ENCODE results near the gene GPR87.

GPR87 gene

DNA sequence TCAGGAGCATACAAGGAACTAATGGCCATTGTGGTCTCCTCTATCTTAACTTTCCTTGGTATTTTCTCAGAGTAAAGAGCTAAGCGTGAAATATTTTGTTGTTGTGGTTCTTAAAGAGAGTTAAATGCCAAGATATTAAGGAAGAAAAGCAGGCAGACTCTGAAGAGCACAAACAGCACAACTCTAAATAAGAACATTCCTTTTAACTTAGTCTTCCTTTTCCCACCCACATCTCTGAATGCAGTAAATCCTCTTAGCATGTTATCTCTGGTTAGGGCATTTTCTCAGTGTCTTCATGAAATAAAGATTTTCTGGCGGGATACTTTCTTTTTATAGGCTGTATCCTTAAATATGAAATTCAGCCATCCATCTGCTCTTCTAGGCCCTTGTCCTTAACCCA is 1.5 kb downstream of the GPR87 start:
- no peak for DNase-seq

DNA sequence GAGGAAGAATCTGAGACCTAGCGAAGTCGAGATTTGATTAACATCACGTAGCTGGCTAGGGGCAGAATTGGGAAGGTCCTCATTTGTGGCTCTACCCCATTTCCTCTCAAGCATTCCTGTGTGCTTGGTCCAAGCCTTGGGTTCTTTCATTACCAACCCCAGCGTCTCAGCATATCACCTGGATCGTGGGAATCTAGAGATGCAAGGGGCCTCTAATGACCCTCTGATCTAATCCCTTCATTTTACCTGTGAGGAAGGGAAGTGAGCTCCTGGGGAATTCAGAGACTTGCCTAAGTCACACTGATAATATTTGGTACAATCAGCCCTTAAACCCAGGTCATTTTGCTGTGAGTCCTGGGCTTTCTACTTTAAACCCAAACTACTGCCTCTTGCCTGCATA is 2.0 kb downstream of the GPR87 start:
- no peak for DNase-seq

DNA sequence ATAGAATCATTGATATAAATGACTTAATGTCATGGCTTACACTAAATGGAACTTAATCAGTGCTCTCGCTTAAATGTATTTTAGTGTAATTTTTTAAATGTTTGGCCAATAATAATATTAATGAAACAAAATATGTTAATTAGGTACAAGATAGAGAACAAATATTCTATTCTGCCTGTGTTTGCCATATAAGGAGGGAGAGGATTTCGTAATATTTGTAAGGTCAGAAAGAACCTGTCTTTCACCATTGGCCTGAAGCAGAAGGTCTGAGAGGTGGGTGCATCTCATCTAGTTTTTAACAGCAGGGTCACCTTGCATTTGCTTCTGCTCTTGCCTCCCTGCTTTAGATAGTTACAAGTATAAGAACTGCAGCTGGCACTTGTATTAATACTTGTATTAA is 2.5 kb downstream of the GPR87 start:
- DNase-seq = no peak

DNA sequence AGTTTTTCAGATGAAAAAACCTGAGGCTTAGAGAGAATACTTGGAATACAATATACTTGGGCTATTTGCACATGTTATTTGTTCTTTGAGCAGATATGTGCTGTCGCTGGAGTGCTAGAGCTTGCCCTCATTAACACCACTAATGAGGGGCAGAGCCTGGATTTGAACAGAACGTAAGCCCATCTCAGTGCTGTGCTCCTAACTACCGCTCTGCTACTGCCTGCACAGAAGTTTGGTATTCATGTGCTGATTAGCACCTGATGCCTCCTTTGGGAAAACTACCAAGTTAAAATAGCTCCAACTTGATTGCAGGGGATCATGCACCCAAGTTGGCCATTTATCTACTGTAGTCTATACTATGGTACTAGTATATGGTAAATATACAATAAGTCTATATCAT is 3.6 kb downstream of the GPR87 start:
- no peak for DNase-seq

DNA sequence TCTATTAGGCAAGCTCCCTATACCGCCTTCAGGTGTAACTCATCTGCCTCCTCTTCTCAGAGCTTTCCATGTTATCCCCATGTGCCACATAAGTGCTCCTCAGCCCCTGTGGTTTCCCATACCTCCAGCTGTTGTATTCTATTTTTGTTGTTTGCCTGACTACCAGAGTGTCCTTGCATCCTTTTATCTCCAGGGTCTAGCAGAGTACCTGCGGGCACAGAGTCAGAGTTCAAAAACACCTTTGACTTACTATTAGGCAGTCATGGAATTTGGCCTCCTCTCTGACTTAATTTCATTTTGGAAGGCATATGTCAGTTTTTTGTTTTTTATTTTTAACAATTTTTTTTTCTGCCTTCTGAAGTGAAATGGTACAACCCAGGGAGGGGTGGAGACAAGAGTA is 7.1 kb downstream of the GPR87 start:
- DNase-seq = no peak

DNA sequence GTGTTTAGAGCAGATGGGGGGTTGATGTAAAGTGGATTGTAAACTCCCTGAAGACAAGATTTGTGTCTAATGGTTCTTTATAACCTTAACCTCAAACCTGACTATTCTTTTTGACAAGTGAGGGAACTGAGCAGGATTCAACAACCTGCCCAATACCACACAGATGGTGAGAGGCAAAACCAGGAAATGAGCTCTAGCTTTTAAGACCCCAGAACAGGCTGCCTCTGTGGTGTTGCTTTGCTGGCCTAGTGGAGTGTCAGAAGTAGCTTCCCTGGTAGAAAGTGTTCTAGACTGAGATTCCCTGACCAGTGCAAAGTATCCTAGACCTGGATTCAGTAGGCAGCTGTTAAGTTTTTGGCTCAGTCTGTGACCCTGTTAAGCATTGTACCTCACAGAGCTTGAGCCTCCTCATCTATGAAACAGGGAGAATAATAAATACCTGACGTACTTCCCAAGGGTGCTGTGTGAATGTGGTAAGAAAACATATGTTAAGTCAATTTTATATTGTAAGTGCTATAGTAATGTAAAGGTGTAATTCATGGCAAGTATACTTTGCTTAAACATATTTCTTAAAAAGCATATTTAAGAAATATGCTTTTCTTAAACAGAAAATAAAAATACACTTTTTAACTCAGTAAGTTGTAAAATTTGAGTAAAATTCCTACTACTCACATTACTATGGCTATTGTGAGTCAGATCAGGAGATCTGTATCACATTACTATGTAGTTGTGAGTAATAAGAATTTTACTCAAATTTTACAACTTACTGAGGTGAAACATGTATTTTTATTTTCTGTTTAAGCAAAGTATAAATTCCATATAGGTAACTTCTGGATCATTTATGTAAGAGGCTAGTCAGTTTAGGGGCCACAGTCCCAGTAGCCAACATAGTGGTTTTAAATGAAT is 8.8 kb downstream of the GPR87 start:
- no peak for DNase-seq

DNA sequence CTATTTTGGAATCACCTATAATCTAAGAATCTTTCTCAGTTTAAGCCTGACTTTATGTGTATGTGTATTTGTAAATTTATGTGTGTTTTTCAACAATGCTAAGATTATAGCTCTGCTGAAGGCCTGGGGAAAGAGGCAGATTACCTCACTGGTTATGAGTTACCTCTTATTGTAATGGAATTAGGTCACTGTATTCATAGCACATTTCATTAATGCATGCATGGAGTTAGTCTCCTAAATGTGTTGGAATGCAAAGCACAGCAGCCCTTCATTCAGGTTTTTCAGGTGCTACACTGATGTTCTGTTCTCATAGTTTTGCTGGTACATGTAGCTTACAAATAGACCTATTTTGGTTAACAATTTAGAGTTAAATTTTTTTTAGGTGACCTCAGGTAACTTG is 9.5 kb downstream of the GPR87 start:
- DNase-seq = no peak

DNA sequence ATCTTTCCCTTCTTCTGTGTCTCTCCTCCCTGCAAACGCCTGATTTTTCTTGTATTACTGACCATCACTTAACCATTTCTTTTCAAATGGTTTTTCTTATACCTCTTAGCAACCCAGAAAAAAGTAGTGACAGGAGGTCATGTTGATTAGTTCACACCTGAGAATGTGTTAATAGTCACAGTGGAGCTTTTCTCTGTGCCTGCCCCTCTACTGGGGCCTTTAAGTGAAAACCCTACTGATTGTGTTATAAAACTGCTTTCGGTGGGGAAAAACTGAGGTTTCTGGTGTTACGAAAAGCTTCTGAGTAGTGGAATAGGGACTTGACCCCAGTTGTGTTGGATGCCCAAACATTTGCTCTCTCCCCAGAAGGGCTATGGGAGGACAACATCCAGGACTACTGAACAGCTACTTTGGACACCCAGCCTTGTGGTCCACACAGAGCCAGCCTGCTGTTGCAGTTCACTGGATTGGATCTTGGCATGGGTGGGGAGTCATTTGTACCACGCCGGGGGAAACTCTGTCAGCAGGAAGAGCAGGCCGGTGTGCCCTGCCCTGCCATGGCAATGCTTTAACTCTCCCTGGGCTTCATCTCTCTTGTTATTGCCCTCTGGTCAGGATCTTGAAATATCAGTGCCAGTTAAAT is 10.3 kb downstream of the GPR87 start:
- no peak for DNase-seq

DNA sequence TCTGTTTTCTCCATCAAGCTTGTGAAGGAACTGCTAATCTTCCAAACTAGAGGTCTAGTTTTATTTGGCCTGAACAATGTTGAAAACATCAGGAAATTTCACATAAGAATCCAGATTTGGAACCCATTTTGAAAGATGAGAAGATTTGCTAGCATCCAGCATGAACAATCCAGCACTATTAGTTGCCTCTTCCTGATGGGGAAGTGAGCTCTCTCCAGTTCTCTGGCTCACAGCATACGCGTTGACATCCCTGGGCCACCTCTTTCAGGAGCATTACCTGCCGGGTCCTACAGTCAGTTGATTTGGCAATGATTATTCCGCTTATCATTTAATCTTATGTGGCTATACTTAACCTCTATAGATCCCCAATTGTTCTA is 10.9 kb downstream of the GPR87 start:
- DNase-seq = no peak

DNA sequence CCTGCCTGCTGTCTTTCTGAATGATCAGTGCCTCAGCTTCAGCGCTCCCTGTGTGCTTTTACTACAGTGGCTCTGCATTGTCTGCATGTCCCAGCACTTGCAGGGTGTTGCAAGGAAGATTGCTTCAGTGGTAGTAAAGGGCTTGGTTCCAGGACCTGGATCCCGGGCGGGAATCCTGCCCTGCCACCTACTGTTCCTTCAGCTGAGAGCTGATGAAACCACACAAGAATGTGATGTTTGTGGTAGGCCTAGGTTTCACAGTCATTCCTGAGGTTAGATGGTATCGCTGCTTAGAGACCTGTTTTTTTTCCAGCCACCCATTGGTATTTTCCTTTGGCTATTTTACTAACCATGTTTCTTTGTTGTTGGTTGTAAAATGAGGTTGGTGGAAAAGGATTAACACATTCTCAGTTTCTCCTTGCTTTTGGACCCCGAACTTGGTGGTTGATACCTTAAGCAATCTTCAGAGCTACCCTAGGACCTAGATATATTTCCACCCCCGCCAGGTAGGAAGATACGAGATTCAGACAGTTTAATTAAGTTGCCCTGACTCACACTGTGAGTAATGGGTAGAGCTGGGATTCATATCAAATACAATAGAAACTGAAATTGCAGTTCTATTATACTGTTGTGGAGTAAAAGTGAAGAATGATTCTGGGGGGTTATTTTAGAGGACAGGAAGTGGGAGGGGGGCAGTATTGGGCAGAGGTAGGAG is 11.4 kb downstream of the GPR87 start:
- DNase-seq = no peak

DNA sequence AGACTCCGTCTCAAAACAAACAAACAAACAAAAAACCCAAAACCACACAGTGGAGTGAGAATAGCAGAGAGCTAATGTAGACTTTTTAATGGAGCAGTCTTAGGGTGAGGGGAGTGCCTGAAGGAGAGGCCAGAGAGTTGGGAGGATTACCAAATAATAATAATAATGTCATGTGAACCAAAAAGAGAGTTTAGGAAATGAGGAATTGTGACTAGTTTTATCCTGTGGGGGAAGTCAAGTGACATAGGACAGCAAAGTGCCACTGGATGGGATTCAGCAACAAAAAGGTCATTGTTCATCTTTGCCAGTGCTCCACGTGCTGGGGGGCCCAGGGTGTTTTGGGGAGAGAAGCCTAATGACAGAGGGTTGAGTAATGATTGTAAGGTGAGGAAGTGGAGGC is 12.9 kb downstream of the GPR87 start:
- no peak for DNase-seq

DNA sequence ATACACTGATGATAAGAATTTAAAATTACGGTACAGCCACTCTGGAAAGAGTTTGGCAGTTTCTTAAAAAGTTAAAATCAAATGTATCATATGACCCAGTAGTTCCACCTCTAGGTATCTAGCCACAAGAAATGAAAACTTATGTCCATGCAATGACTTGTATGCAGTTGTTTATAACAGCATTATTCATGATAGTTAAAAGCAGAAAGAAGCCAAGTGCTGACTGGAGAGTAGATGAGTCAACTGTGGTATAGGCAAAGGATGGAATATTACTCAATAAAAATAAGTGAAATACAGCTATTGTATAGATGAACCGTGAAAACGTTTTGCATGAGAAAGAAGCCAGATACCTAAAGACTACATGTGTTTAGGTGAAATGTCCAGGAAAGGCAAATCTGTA is 14.8 kb downstream of the GPR87 start:
- DNase-seq = no peak

DNA sequence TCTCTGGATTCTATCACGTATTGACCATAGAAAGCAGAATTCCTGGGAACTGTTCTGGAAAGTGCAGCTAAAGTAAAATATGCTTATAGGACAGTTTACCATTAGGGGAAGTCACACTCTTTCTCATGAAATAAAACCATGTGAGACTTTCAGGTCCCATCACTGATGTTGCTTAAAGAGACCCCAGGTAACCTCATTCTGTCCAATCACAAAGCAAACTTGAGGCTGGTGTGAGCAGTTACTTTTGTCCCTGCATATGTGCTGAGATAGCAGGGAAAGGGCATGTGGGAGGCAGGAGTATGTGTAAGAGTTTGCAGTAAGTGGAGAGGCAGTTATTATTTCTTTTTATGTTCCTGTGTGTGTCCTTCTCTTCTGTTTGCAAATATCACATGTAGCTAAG is 16.1 kb downstream of the GPR87 start:
- DNase-seq = no peak

DNA sequence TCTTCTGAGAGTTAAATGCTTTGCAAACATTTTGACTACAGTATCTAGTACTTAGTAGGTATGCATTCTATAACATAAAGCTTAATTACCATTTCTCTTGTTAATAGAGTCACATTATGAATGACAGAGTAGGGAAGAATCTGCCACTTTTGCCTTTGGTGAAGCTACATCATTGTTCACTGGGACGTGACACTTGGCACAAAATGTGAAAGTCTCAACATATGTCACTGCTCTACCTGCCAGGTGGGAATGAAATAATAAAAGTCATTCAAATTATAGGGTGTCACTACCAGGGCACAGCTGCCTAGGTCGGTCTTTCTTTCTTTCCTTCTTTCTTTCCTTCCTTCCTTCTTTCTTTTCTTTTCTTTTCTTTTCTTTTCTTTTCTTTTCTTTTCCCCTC is 17.6 kb downstream of the GPR87 start:
- DNase-seq = no peak

DNA sequence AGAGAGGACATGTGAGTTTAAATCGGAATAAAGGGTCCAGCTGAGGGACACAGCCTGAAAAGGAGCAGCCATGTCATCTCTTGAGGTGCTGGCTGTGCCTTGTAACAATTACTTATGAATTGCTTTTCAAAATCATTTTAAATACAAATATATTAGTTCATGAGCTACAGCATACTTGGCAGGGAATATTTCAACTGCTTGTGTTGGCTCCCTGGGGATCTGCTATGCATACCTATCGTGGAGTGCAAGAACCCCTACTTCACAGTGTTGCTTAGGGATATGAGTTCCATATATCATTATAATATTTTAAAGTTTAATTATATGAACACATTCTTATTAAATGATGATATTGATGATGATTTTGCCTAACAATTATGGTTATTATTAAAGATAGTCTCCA is 19.2 kb downstream of the GPR87 start:
- no peak for DNase-seq

DNA sequence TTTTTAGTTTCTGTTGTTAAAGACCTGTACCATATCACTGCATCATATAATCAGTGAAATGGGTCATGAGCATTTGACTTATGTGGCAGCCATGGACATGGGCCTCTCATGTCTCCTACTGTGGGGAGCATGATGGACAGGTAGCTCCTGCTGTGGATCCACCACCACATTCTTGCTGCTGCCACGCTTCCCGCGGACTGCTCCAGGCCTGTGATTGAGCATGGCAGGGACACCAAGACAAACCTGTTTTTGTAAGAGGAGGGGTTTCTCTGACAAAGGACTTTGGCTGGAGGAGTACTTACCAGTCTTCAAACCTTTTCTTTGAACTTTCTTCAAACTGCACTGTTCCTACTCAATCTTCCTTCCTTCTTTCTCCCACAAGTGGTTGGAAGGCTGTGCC is 20.4 kb downstream of the GPR87 start:
- no peak for DNase-seq

DNA sequence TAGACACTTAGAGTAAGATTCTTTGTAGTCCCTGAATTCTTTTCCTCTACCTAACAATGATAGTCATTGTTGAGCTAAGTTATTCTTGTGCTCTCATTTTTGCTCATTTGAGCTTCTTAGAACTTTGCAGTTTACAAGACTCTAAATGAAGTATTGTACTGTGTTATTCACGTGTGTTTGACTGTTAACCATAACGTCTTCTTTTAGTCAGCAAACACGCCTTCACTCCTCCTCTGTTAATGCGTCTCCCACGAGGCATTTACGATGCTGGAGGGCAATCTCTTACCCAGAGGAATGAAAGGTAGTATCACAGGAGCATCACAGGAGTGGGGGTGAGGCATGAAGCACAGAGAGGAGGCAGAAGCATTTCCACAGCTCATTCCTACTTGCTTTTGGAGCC is 23.5 kb downstream of the GPR87 start:
- no peak for DNase-seq

DNA sequence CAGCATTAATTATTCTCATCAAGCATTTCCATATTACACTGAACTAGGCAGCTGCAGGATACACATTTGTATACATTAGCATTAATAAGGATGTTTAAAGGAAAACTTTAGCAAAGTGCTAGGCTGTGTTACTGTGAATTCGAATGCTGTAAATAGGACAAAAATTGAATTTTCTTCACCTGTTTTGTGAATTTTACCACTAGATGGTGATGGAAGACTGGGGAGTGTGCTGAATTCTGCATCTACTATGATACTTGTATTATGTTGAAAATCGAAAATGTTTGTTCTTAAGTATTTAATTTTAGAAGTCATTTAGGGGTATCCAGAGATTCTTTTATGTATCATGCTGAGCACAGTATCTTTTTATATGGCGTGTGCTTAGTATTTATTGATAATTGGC is 25.9 kb downstream of the GPR87 start:
- peak; percentile 3 for DNase-seq

DNA sequence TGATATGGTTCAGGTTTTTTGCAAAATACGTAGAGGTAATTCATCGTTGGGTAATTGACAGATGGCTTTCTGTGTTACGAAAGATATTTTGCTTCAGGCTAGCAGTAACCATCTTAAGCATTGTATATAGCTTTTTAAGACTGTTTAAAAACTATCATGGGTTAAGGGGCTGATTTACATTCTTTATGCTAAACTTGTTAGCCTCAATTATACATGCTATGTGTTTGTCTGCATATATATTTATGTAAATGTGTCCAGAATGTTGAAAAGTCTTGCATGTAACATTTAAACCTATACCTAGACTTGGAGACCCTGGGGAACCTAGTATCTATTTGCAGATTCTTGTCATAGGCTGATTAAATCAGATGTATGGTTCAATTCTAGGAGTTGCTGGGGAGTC is 27.2 kb downstream of the GPR87 start:
- no peak for DNase-seq

DNA sequence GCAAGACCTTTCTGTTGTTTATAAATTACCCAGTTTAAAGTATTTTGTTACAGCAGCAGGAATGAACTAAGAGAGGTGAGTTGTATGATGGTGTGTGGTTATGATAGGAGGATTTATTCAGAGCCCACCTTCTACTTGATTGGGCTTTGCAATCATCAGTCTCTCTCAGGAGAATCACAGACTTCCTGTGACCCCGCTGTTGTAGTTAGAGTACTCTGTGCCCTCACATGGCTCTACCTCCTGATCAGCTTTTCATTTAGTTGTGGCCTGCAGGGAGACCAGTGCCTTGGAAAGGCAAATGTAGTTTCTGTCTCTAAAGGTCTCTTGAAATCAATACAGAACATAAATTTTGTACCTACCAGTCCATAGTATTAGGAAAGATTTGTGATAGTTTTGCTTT is 30.7 kb downstream of the GPR87 start:
- no peak for DNase-seq

DNA sequence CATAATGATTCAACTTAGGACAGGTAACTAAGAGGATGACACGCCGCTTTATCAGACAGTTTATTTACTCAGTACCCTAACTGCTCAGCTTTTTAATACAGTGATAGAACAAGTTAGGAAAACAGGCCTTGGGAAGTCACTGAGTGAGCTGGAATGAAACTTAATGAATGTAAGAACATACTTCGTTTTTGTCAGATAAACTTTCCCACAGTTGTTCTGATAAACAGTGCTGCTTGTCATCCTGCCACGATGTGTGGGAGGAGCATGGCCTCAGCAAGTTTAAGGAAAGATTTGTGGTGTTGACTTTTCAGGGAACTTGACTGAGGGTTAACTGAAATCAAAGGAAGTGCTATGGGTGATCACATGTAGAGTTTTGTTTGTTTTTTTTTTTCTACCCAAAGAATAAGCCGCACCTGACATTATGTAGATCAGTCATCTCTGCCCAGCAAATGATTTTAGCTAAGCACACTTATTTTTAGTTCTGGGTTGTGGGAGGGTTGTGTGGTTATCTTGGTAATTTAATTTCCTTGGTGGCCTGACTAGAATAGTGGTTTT is 32.6 kb downstream of the GPR87 start:
- no peak for DNase-seq

DNA sequence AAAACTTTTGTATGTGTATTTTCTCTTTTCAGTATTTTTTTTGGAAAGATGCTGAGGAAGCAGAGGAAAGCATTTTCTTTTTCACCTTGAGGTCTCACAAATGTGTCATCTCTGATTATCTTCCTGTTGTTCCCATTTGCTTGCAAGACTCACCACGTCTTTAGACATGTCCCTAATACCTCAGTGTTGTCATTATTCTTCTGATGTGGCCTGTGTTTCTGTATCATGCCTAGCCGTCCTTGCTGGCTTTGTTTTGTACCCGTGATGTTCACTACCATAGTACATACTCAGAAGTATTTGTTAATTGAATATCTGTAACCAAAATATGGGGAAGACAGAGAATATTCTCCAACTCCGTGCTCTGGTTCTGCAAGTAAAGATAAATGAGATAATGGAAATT is 33.2 kb downstream of the GPR87 start:
- DNase-seq = no peak

DNA sequence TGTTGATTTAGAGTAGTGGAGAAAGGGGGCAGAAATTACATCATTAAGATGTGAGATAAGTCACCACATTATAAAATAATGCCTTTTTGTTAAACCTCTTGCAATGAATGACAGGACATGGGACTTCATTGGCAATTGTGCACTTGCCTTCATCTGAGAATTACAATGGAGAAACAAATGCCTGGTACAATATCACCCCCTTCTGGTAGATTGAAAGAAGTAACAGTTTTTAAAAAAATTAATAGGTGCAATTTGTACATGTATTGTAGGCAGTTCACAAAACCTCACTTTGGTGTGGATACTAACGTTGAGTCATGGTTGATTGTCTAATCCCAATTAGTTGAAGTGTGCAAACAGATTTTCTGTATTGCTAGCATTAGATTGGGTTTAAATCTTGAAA is 33.7 kb downstream of the GPR87 start:
- DNase-seq = peak; percentile 55

Data from NCI-H1694 (cell line).